ENCODE results near the gene IFNLR1. TPM values are rescaled to one million over a fixed set of nuclear protein-coding genes. Genes with fewer than 3 reads are reported as not detected.

The IFNLR1 gene
- total RNA-seq, 2 donors from 2014 or later: 7.9 to 16.8 TPM

- no peak for TF ChIP-seq CTCF (IDR thresholded peaks at IDR 0.05)
- Histone ChIP-seq H3K4me1 (peaks cover 7% of the 10 kb centered on the region), H3K27ac (no peak overlapping the region), H3K27me3 (no peaks in the 10 kb centered on the region), H3K36me3 (no peaks in the 10 kb centered on the region), H3K9ac (ENCODE audit: low read depth in 2 of 2, low read length in 2 of 2) (no peak overlapping the region), H3K4me3 (no peak overlapping the region), H3K9me3 (no peaks in the 10 kb centered on the region)
- intact Hi-C loops (cut with DNase I): no loop called here
- DNase-seq: no peak
These were observed 82.2 kb downstream of the IFNLR1 start for GRCh38 chr1:24104854-24105253.

Other genes with a start within 250 kb of the IFNLR1 start
- gene PNRC2, start 227.5 kb downstream of the IFNLR1 start, total RNA-seq: 100 to 1,000 TPM; 152 to 170 TPM
- 100 to 1,000 TPM in 1 of 2 donors, 10 to 100 TPM in 1; 76.8 to 115 TPM for gene SRSF10, start 207.0 kb downstream of the IFNLR1 start, total RNA-seq
- 1 to 10 TPM; 1.8 to 3.3 TPM for gene MYOM3, start 75.2 kb downstream of the IFNLR1 start, total RNA-seq
- 10 to 100 TPM; 15.5 to 17.3 TPM for gene IL22RA1, start 44.1 kb downstream of the IFNLR1 start, total RNA-seq
- gene GRHL3, start 132.1 kb upstream of the IFNLR1 start, total RNA-seq: 1 to 10 TPM in 1 of 2 donors, under 1 TPM in 1; 0.64 to 1.5 TPM
- gene STPG1, start 226.5 kb upstream of the IFNLR1 start, total RNA-seq: 10 to 100 TPM; 13.6 to 18.4 TPM
- 10 to 100 TPM; 41.3 to 45.2 TPM for gene NIPAL3, start 228.5 kb upstream of the IFNLR1 start, total RNA-seq